Measurements from ENCODE around the gene SATB1. TPM values are rescaled to one million over a fixed set of nuclear protein-coding genes. Genes with fewer than 3 reads are reported as not detected.

Gene SATB1
- total RNA-seq = 17.4 and 39.1 TPM in 2 replicates

GRCh38 chr3:18424729-18425640 lies at the start of gene SATB1:
Gene SATB1 (minus strand): TSS chr3:18425339. CDS start chr3:18420967, 4,372 bp downstream.

